Peyer's patch (tissue), 4 donors: Measurements from ENCODE around the gene KRTAP13-4. TPM values are rescaled to one million over a fixed set of nuclear protein-coding genes. Genes with fewer than 3 reads are reported as not detected.

ENCODE experiments used
- DNase-seq, 3 donors: peaks; one replicate each; pipeline ENCODE4 v3.0.0-alpha.2; 2017 to 2019
- H3K27ac ChIP-seq, 4 donors: fragments of 200-600 bp; sonication (generic); one replicate each; pipeline ENCODE4 v1.5.1; 2016 to 2019
- H3K27me3 ChIP-seq, 2 donors: fragments of 200-600 bp; sonication (generic); one replicate each; pipeline ENCODE4 v1.5.1; 2019
- H3K36me3 ChIP-seq, 3 donors: fragments of 200-600 bp; sonication (generic); one replicate each; pipeline ENCODE4 v1.5.1; 2016 to 2019
- H3K4me1 ChIP-seq, 4 donors: fragments of 200-600 bp; sonication (generic); one replicate each; pipeline ENCODE4 v1.5.1; 2016 to 2019
- H3K4me3 ChIP-seq, 4 donors: fragments of 200-600 bp; sonication (generic); 1 replicate in 3 of 4; 2 replicates in 1 of 4; pipeline ENCODE4 v1.5.1; 2016 to 2019; ENCODE audit warnings: mild to moderate bottlenecking in 1 of 4
- H3K9me3 ChIP-seq, 4 donors: fragments of 200-600 bp; sonication (generic); one replicate each; pipeline ENCODE4 v1.5.1; 2016 to 2019; ENCODE audit warnings: mild to moderate bottlenecking in 1 of 4
- CTCF ChIP-seq, 6 experiments: fragments of 450-650 bp in 4 of 6; fragments of 200-600 bp in 2 of 6; sonication (generic) in 1 of 6; IDR thresholded peaks; one replicate each; pipeline ENCODE4 v1.5.1; 2017 to 2019; ENCODE audit warnings: antibody characterized with exemption in 6 of 6, mild to moderate bottlenecking in 3 of 6, moderate library complexity in 1 of 6
- POLR2A ChIP-seq, 2 donors: fragments of 450-650 bp; IDR thresholded peaks; one replicate each; pipeline ENCODE4 v1.5.1; 2017; ENCODE audit warnings: antibody characterized with exemption in 2 of 2, mild to moderate bottlenecking in 2 of 2, moderate library complexity in 2 of 2
- total RNA-seq, 4 donors: library from RNA; depleted of rRNA; stranded (reverse); fragments of >200 nt; gene quantifications; one replicate each; pipeline ENCODE4 v1.1.0, GENCODE V29; 2016

Gene KRTAP13-4
- total RNA-seq: not detected

GRCh38 chr21:30430170-30430655, at the start of gene KRTAP13-4:
Gene KRTAP13-4 (plus strand): TSS chr21:30430220. CDS start chr21:30430276, 56 bp downstream.
- no peaks in the 10 kb centered on the region for H3K36me3 ChIP-seq
- TF ChIP-seq CTCF (IDR thresholded peaks at IDR 0.05) (no peak), POLR2A (IDR thresholded peaks at IDR 0.05) (no peak)
- H3K27ac ChIP-seq: no peak within 1 kb of the TSS
- no peak within 1 kb of the TSS for H3K4me3 ChIP-seq
- H3K4me1 ChIP-seq: no peaks in the 10 kb centered on the region
- H3K9me3 ChIP-seq: no peaks in the 10 kb centered on the region
- H3K27me3 ChIP-seq: no peaks in the 10 kb centered on the region
- DNase-seq: no peak

GRCh38 chr21:30382201-30382600, 47.8 kb upstream of the KRTAP13-4 start:
- no peak for TF ChIP-seq CTCF (IDR thresholded peaks at IDR 0.05)
- TF ChIP-seq POLR2A (IDR thresholded peaks at IDR 0.05): no peak
- Histone ChIP-seq H3K27ac (no peak overlapping the region), H3K27me3 (no peaks in the 10 kb centered on the region), H3K9me3 (no peaks in the 10 kb centered on the region), H3K4me3 (no peak overlapping the region), H3K36me3 (no peaks in the 10 kb centered on the region), H3K4me1 (no peaks in the 10 kb centered on the region)
- no peak for DNase-seq

DNA sequence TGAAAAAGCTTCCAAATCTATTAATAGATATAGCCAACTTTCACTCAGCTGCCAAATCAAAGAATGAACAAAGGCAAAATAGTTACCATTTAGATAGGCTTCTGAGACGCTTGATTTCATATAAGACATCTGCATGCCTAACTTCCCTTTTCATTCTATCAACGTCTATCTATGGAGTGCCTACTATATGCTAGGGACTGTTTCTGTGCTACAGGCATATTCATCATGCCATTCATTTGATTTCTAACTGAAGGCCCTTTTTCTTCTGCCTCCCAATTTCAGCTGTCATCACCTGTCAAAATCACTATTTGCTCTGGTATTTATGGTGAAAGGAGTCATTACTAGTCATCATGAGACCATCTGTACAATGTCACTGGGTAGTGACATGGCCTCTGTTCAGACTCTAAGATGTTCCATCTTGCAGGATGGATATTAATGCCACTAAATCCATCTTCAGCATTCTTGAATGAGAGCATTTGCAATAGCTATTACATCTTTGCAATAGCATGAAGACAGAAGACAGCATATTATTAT, 38.5 kb upstream of the KRTAP13-4 start:
- TF ChIP-seq POLR2A (IDR thresholded peaks at IDR 0.05) (no peak), CTCF (IDR thresholded peaks at IDR 0.05) (no peak)

GRCh38 chr21:30395731-30396130, 34.3 kb upstream of the KRTAP13-4 start, which contains the start of gene KRTAP13-1:
Gene KRTAP13-1 (plus strand): TSS chr21:30396031. CDS start chr21:30396087, 56 bp downstream.
- TF ChIP-seq CTCF (IDR thresholded peaks at IDR 0.05) (no peak), POLR2A (IDR thresholded peaks at IDR 0.05) (no peak)
- no peaks in the 10 kb centered on the region for H3K9me3 ChIP-seq
- no peak within 1 kb of the TSS for H3K27ac ChIP-seq
- no peak for DNase-seq
- H3K36me3 ChIP-seq: no peaks in the 10 kb centered on the region
- H3K4me1 ChIP-seq: no peaks in the 10 kb centered on the region
- no peaks in the 10 kb centered on the region for H3K27me3 ChIP-seq
- H3K4me3 ChIP-seq: no peak within 1 kb of the TSS

More for the DNA sequence above, 38.5 kb upstream of the KRTAP13-4 start:
- no peaks in the 10 kb centered on the region for H3K36me3 ChIP-seq
- no peaks in the 10 kb centered on the region for H3K27me3 ChIP-seq
- no peaks in the 10 kb centered on the region for H3K4me1 ChIP-seq
- no peak overlapping the region for H3K27ac ChIP-seq
- no peaks in the 10 kb centered on the region for H3K9me3 ChIP-seq
- no peak for DNase-seq
- no peak overlapping the region for H3K4me3 ChIP-seq

GRCh38 chr21:30408782-30409494, 21.1 kb upstream of the KRTAP13-4 start:
- no peak overlapping the region for H3K4me3 ChIP-seq
- no peaks in the 10 kb centered on the region for H3K9me3 ChIP-seq
- H3K36me3 ChIP-seq: no peaks in the 10 kb centered on the region
- H3K27ac ChIP-seq: no peak overlapping the region
- H3K4me1 ChIP-seq: no peaks in the 10 kb centered on the region
- DNase-seq: peak in 1 of 3 donors; percentile 52
- no peaks in the 10 kb centered on the region for H3K27me3 ChIP-seq
- TF ChIP-seq CTCF (IDR thresholded peaks at IDR 0.05): peak in 2 of 6 experiments; percentile 17 to 53
- TF ChIP-seq POLR2A (IDR thresholded peaks at IDR 0.05): no peak
